K562 (cell line): Measurements from ENCODE around the gene OLFML2A. TPM values are rescaled to one million over a fixed set of nuclear protein-coding genes. Genes with fewer than 3 reads are reported as not detected.
A peak's percentile ranks its signal among the peaks of the same experiment; 100 is the strongest.

Experiments
- CHAMP1 ChIP-seq: fragments of 450-650 bp; IDR thresholded peaks from 2 replicates; pipeline ENCODE4 v1.6.1; 2016; ENCODE audit warnings: mild to moderate bottlenecking
- CREB5 ChIP-seq: fragments of 250-450 bp; sonication (Bioruptor Pico); IDR thresholded peaks from 2 replicates; pipeline ENCODE4 v1.5.0; 2020; ENCODE audit warnings: mild to moderate bottlenecking
- GATAD2B ChIP-seq: fragments of 450-650 bp; IDR thresholded peaks from 2 replicates; pipeline ENCODE4 v1.6.1; 2017; ENCODE audit warnings: mild to moderate bottlenecking, borderline replicate concordance
- HDGF ChIP-seq: fragments of 450-650 bp; IDR thresholded peaks from 2 replicates; pipeline ENCODE4 v1.6.1; 2016
- HLTF ChIP-seq: fragments of 450-650 bp; IDR thresholded peaks from 2 replicates; pipeline ENCODE4 v1.6.1; 2016
- HSF4 ChIP-seq: fragments of 250-450 bp; sonication (Bioruptor Pico); IDR thresholded peaks from 2 replicates; pipeline ENCODE4 v2.1.2; 2022; ENCODE audit warnings: mild to moderate bottlenecking, moderate library complexity, borderline replicate concordance
- KLF6 ChIP-seq: fragments of 250-450 bp; sonication (Bioruptor Pico); IDR thresholded peaks from 2 replicates; pipeline ENCODE4 v1.4.0; 2020; ENCODE audit warnings: mild to moderate bottlenecking, moderate library complexity, borderline replicate concordance
- MYBL2 ChIP-seq, 2 experiments: fragments of 450-650 bp in 1 of 2; sonication (generic) in 1 of 2; formaldehyde crosslinking in 1 of 2; IDR thresholded peaks; 2 replicates each; pipeline versions ENCODE4 v1.6.1 to v1.8.1; 2017 to 2022; ENCODE audit warnings: borderline replicate concordance in 1 of 2, inconsistent platforms in 1 of 2, low read depth in 1 of 2, mild to moderate bottlenecking in 1 of 2, missing genetic modification reagents in 1 of 2, moderate library complexity in 1 of 2
- NCOA4 ChIP-seq: fragments of 450-650 bp; IDR thresholded peaks from 2 replicates; pipeline ENCODE4 v1.6.1; 2018; ENCODE audit warnings: mild to moderate bottlenecking; ENCODE audit not compliant: partially characterized antibody
- NFIC ChIP-seq: fragments of 450-650 bp; IDR thresholded peaks from 2 replicates; pipeline ENCODE4 v1.6.1; 2017; ENCODE audit warnings: mild to moderate bottlenecking, inconsistent platforms
- PHTF2 ChIP-seq: fragments of 250-450 bp; sonication (Bioruptor Pico); IDR thresholded peaks from 2 replicates; pipeline ENCODE4 v1.5.0; 2021; ENCODE audit warnings: mild to moderate bottlenecking
- PPARD ChIP-seq: fragments of 250-450 bp; sonication (Bioruptor Pico); IDR thresholded peaks from 2 replicates; pipeline ENCODE4 v1.8.0; 2022; ENCODE audit warnings: inconsistent platforms, mild to moderate bottlenecking, moderate library complexity
- RBM14 ChIP-seq: fragments of 200-400 bp; formaldehyde crosslinking; IDR thresholded peaks from 2 replicates; pipeline ENCODE4 v1.6.1; 2018; ENCODE audit warnings: low read depth, mild to moderate bottlenecking, low read length, moderate library complexity, borderline replicate concordance; ENCODE audit not compliant: insufficient read depth
- ZBTB34 ChIP-seq: fragments of 250-450 bp; sonication (Bioruptor Pico); IDR thresholded peaks from 2 replicates; pipeline ENCODE4 v1.8.0; 2021; ENCODE audit warnings: mild to moderate bottlenecking, moderate library complexity
- ZFP91 ChIP-seq: sonication (generic); formaldehyde crosslinking; IDR thresholded peaks from 2 replicates; pipeline ENCODE4 v1.8.0; 2022; ENCODE audit warnings: mild to moderate bottlenecking, missing genetic modification reagents
- ZFPM2 ChIP-seq: fragments of 250-450 bp; sonication (Bioruptor Pico); IDR thresholded peaks from 2 replicates; pipeline ENCODE4 v1.5.1; 2022; ENCODE audit warnings: mild to moderate bottlenecking
- ZNF639 ChIP-seq, 2 experiments: fragments of 200-800 bp in 1 of 2; sonication (Bioruptor generic) in 1 of 2; sonication (generic) in 1 of 2; formaldehyde crosslinking in 1 of 2; IDR thresholded peaks in 1 of 2; conservative IDR thresholded peaks in 1 of 2; 2 replicates each; pipeline versions ENCODE4 v1.5.0 to v1.6.1; 2016 to 2020; ENCODE audit warnings: missing compliant biosample characterization in 1 of 2, missing genetic modification characterization in 1 of 2, missing genetic modification reagents in 1 of 2
- ZNF79 ChIP-seq: fragments of 250-450 bp; sonication (Bioruptor Pico); IDR thresholded peaks from 2 replicates; pipeline ENCODE4 v1.4.0; 2020; ENCODE audit warnings: low read depth, mild to moderate bottlenecking, moderate library complexity
- polyA plus RNA-seq, 8 experiments: library from polyadenylated mRNA; depleted of rRNA in 4 of 8; stranded (reverse) in 5 of 8; unstranded in 3 of 8; fragments of >200 nt; fragmentation: Nextera tagmentation in 2 of 8; fragmentation: Illumina TruSeq in 1 of 8; extraction: Ambion mirVana in 2 of 8; extraction: Trizol in 1 of 8; gene quantifications; 2 replicates each; pipeline versions ENCODE4 v1.2.1 to v1.2.3, GENCODE V29; 2011 to 2014; ENCODE audit warnings: inconsistent platforms in 1 of 8, missing spikeins in 1 of 8
- total RNA-seq, 7 experiments: library from RNA; depleted of rRNA in 6 of 7; stranded (reverse); fragments of >200 nt in 6 of 7; fragmentation: Illumina TruSeq in 2 of 7; extraction: Trizol in 2 of 7; gene quantifications; 2 replicates each; pipeline versions ENCODE4 v1.2.1 to v1.2.3, GENCODE V29; 2011 to 2021; ENCODE audit warnings: low replicate concordance in 1 of 7

The OLFML2A gene
- total and polyA plus RNA-seq, 9 of the 15 experiments (the other 6 are each of a cell fraction or from before 2014, with no cell fraction given): 0.16 TPM; not detected in 8

GRCh38 chr9:124771021-124771866 is 5.7 kb upstream of the OLFML2A start, which contains the start of gene NR6A1 (continued):
- TF ChIP-seq ZBTB34 (CRISPR knock-in tag): no peak
- TF ChIP-seq ZNF79 (CRISPR knock-in tag): no peak
- no peak for TF ChIP-seq RBM14
- TF ChIP-seq PPARD: no peak
- no peak for TF ChIP-seq KLF6 (CRISPR knock-in tag)
- TF ChIP-seq HSF4 (CRISPR knock-in tag): no peak
- peak in 1 of 2 experiments; percentile 85; a peak in 1 of 4 replicates for TF ChIP-seq ZNF639 (CRISPR knock-in tag; conservative IDR thresholded peaks at IDR 0.05 in 1 of 2, IDR thresholded peaks at IDR 0.05 in 1 of 2)
- no peak for TF ChIP-seq CHAMP1
- no peak for TF ChIP-seq HLTF
- TF ChIP-seq HDGF: no peak
- TF ChIP-seq PHTF2: no peak
- no peak for TF ChIP-seq NCOA4
- no peak for TF ChIP-seq NFIC
- TF ChIP-seq ZFP91 (CRISPR knock-in tag): no peak
- no peak; the same call in none of the 2 replicates for TF ChIP-seq GATAD2B
- no peak for TF ChIP-seq CREB5 (CRISPR knock-in tag)
- TF ChIP-seq MYBL2 (IDR thresholded peaks at IDR 0.05; ENCODE audit: low read depth): no peak
- no peak for TF ChIP-seq MYBL2 (CRISPR knock-in tag; IDR thresholded peaks at IDR 0.05; ENCODE audit: borderline replicate concordance)
- no peak for TF ChIP-seq ZFPM2 (CRISPR knock-in tag)
